ENCODE measurements around the gene MCC. TPM values are rescaled to one million over a fixed set of nuclear protein-coding genes. Genes with fewer than 3 reads are reported as not detected.
"Not testable (repeated sequence)": the region's sequence is repeated elsewhere in the genome, so short reads cannot be mapped to it uniquely, and the experiment has no call there.

The MCC gene
- polyA plus RNA-seq, 1 donor (not counting 4 experiments of a cell fraction or from before 2014, with no cell fraction given) = 24.6 TPM

DNA sequence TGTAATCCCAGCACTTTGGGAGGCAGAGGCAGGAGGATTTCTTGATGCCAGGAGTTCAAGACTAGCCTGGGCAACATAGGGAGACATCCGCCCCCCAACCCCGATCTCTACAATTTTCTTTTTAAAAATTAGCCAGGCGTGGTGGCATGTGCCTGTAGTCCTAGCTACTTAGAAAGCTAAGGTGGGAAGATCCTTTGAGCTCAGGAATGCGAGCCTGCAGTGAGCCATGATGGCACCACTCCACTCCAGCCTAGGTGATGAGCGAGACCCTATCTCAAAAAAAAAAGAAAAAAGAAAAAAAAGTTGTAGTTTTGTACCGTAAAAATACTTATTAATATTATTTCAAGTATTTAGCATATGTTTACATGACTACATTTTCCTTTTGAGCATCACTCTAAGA, 82.7 kb downstream of the MCC start:
- H3K79me2 ChIP-seq (ENCODE audit: control insufficient read depth, insufficient read depth, low read length) = no peaks in the 10 kb centered on the region
- dilution Hi-C loops (cut with MboI; ENCODE audit: extremely low pct_ligation_motif_present, low sequenced_read_pairs) = no loop called here
- no peak for FAIRE-seq

DNA sequence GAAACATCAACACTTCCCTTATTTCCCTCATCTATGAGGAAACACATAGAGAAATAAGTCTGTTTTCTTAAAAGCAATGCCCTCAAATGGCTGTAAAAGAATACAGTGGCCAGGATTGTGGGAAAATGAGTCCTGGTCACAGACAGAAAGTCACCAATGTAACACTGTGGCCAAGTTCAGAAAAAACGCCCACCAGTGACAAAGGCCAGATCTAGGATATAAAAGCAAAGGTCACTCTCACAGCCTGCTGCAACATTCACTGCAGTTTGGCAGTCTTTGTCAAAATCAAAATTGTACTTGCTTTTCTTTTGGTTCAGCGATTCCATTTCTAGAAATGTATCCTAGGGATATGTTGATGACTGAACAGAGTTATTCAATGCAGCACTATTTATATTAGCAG, 84.0 kb downstream of the MCC start:
- no peak for TF ChIP-seq EZH2 (IDR thresholded peaks at IDR 0.05; ENCODE audit: low read length)
- TF ChIP-seq, protein P1, sequence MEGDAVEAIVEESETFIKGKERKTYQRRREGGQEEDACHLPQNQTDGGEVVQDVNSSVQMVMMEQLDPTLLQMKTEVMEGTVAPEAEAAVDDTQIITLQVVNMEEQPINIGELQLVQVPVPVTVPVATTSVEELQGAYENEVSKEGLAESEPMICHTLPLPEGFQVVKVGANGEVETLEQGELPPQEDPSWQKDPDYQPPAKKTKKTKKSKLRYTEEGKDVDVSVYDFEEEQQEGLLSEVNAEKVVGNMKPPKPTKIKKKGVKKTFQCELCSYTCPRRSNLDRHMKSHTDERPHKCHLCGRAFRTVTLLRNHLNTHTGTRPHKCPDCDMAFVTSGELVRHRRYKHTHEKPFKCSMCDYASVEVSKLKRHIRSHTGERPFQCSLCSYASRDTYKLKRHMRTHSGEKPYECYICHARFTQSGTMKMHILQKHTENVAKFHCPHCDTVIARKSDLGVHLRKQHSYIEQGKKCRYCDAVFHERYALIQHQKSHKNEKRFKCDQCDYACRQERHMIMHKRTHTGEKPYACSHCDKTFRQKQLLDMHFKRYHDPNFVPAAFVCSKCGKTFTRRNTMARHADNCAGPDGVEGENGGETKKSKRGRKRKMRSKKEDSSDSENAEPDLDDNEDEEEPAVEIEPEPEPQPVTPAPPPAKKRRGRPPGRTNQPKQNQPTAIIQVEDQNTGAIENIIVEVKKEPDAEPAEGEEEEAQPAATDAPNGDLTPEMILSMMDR (optimal IDR thresholded peaks at IDR 0.05 in 1 of 3, IDR thresholded peaks at IDR 0.05 in 1 of 3, conservative IDR thresholded peaks at IDR 0.05 in 1 of 3; ENCODE audit: extremely low read depth in 1 of 3, insufficient read depth in 2 of 3, low read length in 3 of 3) = no peak

More for the DNA sequence above, 82.7 kb downstream of the MCC start:
- H4K20me1 ChIP-seq (ENCODE audit: control insufficient read depth, extremely low read depth, insufficient read depth, low read length) = no peaks in the 10 kb centered on the region
- no peak overlapping the region for H2AFZ ChIP-seq (ENCODE audit: control insufficient read depth, low read length)
- no peak overlapping the region for H3K4me2 ChIP-seq (ENCODE audit: control insufficient read depth, extremely low read depth, insufficient read depth, low read depth, low read length)
- no peak overlapping the region for H3K9ac ChIP-seq (ENCODE audit: control insufficient read depth, extremely low read depth, insufficient read depth, low read length)
- no peaks in the 10 kb centered on the region for H3K9me1 ChIP-seq (ENCODE audit: control insufficient read depth, extremely low read depth, insufficient read depth, low read length)
- no peak for TF ChIP-seq EZH2 (IDR thresholded peaks at IDR 0.05; ENCODE audit: low read length)
- H3K36me3 ChIP-seq (ENCODE audit: control insufficient read depth in 2 of 2, extremely low read depth in 1 of 2, insufficient read depth in 2 of 2, low read length in 2 of 2) = no peaks in the 10 kb centered on the region
- no peaks in the 10 kb centered on the region for H3K4me1 ChIP-seq (ENCODE audit: control insufficient read depth, extremely low read depth, insufficient read depth, low read length)
- no peaks in the 10 kb centered on the region for H3K9me3 ChIP-seq (ENCODE audit: control insufficient read depth, low read depth, low read length)
- H3K27ac ChIP-seq (ENCODE audit: control insufficient read depth, insufficient read depth, low read length) = no peak overlapping the region
- no peak overlapping the region for H3K4me3 ChIP-seq (ENCODE audit: control insufficient read depth in 2 of 3, extremely low read depth in 1 of 3, insufficient read depth in 2 of 3, low read depth in 1 of 3, low read length in 3 of 3)
- no peaks in the 10 kb centered on the region for H3K27me3 ChIP-seq (ENCODE audit: control insufficient read depth, extremely low read depth, insufficient read depth, low read length)
- no peak for DNase-seq (ENCODE audit: low read depth, low spot score)

DNA sequence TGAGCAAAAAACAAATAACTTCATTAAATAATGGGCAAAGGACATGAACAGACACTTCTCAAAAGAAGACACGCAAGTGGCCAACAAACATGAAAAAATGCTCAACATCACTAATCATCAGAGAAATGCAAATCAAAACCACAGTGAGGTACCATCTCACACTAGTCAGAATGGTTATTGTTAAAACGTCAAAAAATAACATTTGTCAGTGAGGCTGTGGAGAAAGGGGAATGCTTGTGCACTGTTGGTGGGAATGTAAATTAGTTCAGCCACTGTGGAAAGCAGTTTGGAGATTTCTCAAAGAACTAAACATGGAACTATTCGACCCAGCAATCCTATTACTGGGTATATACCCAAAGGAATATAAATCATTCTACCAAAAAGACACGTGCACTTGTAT, 90.3 kb downstream of the MCC start:
- H3K79me2 ChIP-seq (ENCODE audit: control insufficient read depth, insufficient read depth, low read length); H3K27ac ChIP-seq (ENCODE audit: control insufficient read depth, insufficient read depth, low read length); H3K4me2 ChIP-seq (ENCODE audit: control insufficient read depth, extremely low read depth, insufficient read depth, low read depth, low read length); H2AFZ ChIP-seq (ENCODE audit: control insufficient read depth, low read length); FAIRE-seq; dilution Hi-C loops (cut with MboI; ENCODE audit: extremely low pct_ligation_motif_present, low sequenced_read_pairs); DNase-seq (ENCODE audit: low read depth, low spot score); H3K27me3 ChIP-seq (ENCODE audit: control insufficient read depth, extremely low read depth, insufficient read depth, low read length); H4K20me1 ChIP-seq (ENCODE audit: control insufficient read depth, extremely low read depth, insufficient read depth, low read length); H3K4me1 ChIP-seq (ENCODE audit: control insufficient read depth, extremely low read depth, insufficient read depth, low read length); H3K9ac ChIP-seq (ENCODE audit: control insufficient read depth, extremely low read depth, insufficient read depth, low read length); H3K4me3 ChIP-seq (ENCODE audit: control insufficient read depth in 2 of 3, extremely low read depth in 1 of 3, insufficient read depth in 2 of 3, low read depth in 1 of 3, low read length in 3 of 3); H3K9me3 ChIP-seq (ENCODE audit: control insufficient read depth, low read depth, low read length); H3K36me3 ChIP-seq (ENCODE audit: control insufficient read depth in 2 of 2, extremely low read depth in 1 of 2, insufficient read depth in 2 of 2, low read length in 2 of 2); H3K9me1 ChIP-seq (ENCODE audit: control insufficient read depth, extremely low read depth, insufficient read depth, low read length): not testable (repeated sequence)

More for the DNA sequence above, 84.0 kb downstream of the MCC start:
- Histone ChIP-seq H3K79me2 (ENCODE audit: control insufficient read depth, insufficient read depth, low read length) (no peaks in the 10 kb centered on the region), H3K9ac (ENCODE audit: control insufficient read depth, extremely low read depth, insufficient read depth, low read length) (no peak overlapping the region), H3K27me3 (ENCODE audit: control insufficient read depth, extremely low read depth, insufficient read depth, low read length) (no peaks in the 10 kb centered on the region), H3K36me3 (ENCODE audit: control insufficient read depth in 2 of 2, extremely low read depth in 1 of 2, insufficient read depth in 2 of 2, low read length in 2 of 2) (no peaks in the 10 kb centered on the region), H4K20me1 (ENCODE audit: control insufficient read depth, extremely low read depth, insufficient read depth, low read length) (no peaks in the 10 kb centered on the region), H3K4me1 (ENCODE audit: control insufficient read depth, extremely low read depth, insufficient read depth, low read length) (no peaks in the 10 kb centered on the region), H3K4me2 (ENCODE audit: control insufficient read depth, extremely low read depth, insufficient read depth, low read depth, low read length) (no peak overlapping the region), H3K27ac (ENCODE audit: control insufficient read depth, insufficient read depth, low read length) (no peak overlapping the region), H2AFZ (ENCODE audit: control insufficient read depth, low read length) (no peak overlapping the region), H3K9me3 (ENCODE audit: control insufficient read depth, low read depth, low read length) (no peaks in the 10 kb centered on the region), H3K4me3 (ENCODE audit: control insufficient read depth in 2 of 3, extremely low read depth in 1 of 3, insufficient read depth in 2 of 3, low read depth in 1 of 3, low read length in 3 of 3) (no peak overlapping the region), H3K9me1 (ENCODE audit: control insufficient read depth, extremely low read depth, insufficient read depth, low read length) (no peaks in the 10 kb centered on the region)
- DNase-seq (ENCODE audit: low read depth, low spot score) (no peak), FAIRE-seq (no peak)
- dilution Hi-C loops (cut with MboI; ENCODE audit: extremely low pct_ligation_motif_present, low sequenced_read_pairs) = no loop called here
